ENCODE measurements around the gene SMAD3.

- TF ChIP-seq YY1 (IDR thresholded peaks at IDR 0.05; ENCODE audit: insufficient read depth, insufficient read length) (no peak), SUZ12 (IDR thresholded peaks at IDR 0.05; ENCODE audit: extremely low read depth, insufficient read depth, insufficient read length) (no peak)
These were observed 39.4 kb upstream of the SMAD3 start for GRCh38 chr15:67025719-67026609.
